Naive thymus-derived CD4-positive, alpha-beta T cell (primary cell): Measurements from ENCODE around the gene TIGD1. TPM values are rescaled to one million over a fixed set of nuclear protein-coding genes. Genes with fewer than 3 reads are reported as not detected.

Experiments used
- ATAC-seq: fragments of 150-1000 bp; cut with Tn5 transposase; 2 replicates; pipeline ENCODE4 v1.10.0; 2021; ENCODE audit warnings: mild to moderate bottlenecking, moderate library complexity
- CTCF ChIA-PET: fragments of 350-600 bp; sonication (Branson Sonifier 250); formaldehyde crosslinking; loops from one replicate; lab custom pipeline; 2021; ENCODE audit warnings: antibody characterized with exemption; lab: Charles Lee
- POLR2A ChIA-PET: fragments of 350-600 bp; sonication (Branson Sonifier 250); formaldehyde crosslinking; loops from one replicate; lab custom pipeline; 2021; ENCODE audit warnings: antibody characterized with exemption, inconsistent platforms; lab: Charles Lee
- DNase-seq, 9 donors: peaks; one replicate each; pipeline versions ENCODE4 v3.0.0 to v3.0.0-alpha.2; 2020 to 2022; ENCODE audit warnings: mixed read lengths in 1 of 9
- H3K27ac ChIP-seq: one replicate; pipeline ENCODE4 v1.7.0; 2013; ENCODE audit warnings: mild to moderate bottlenecking, low read depth, low read length, moderate library complexity
- H3K27me3 ChIP-seq, 2 donors: one replicate each; pipeline ENCODE4 v1.7.0; 2013; ENCODE audit warnings: low read length in 2 of 2, mild to moderate bottlenecking in 2 of 2, moderate library complexity in 2 of 2; ENCODE audit not compliant: control insufficient read depth in 2 of 2, insufficient read depth in 2 of 2
- H3K36me3 ChIP-seq, 3 experiments: 1 replicate in 2 of 3; 2 replicates in 1 of 3; pipeline ENCODE4 v1.7.0; 2013; ENCODE audit warnings: low read length in 3 of 3, mild to moderate bottlenecking in 3 of 3, moderate library complexity in 1 of 3; ENCODE audit not compliant: insufficient read depth in 3 of 3, control insufficient read depth in 2 of 3
- H3K4me1 ChIP-seq, 2 donors: one replicate each; pipeline ENCODE4 v1.7.0; 2013; ENCODE audit warnings: low read length in 2 of 2, mild to moderate bottlenecking in 2 of 2, moderate library complexity in 1 of 2; ENCODE audit not compliant: control insufficient read depth in 2 of 2, insufficient read depth in 2 of 2
- H3K4me3 ChIP-seq: 2 replicates; pipeline ENCODE4 v1.7.0; 2013; ENCODE audit warnings: mild to moderate bottlenecking, low read length
- H3K9me3 ChIP-seq, 3 experiments: 1 replicate in 2 of 3; 2 replicates in 1 of 3; pipeline ENCODE4 v1.7.0; 2013; ENCODE audit warnings: low read length in 3 of 3; ENCODE audit not compliant: control insufficient read depth in 2 of 3
- H3K27ac Mint-ChIP-seq, 9 donors: one replicate each; pipeline ENCODE4 v1.8.0; 2020 to 2022; ENCODE audit warnings: mixed read lengths in 9 of 9, mild to moderate bottlenecking in 8 of 9, moderate library complexity in 5 of 9, inconsistent platforms in 2 of 9
- H3K27me3 Mint-ChIP-seq, 5 donors: one replicate each; pipeline ENCODE4 v1.8.0; 2021 to 2022; ENCODE audit warnings: mixed read lengths in 5 of 5, mild to moderate bottlenecking in 1 of 5
- H3K36me3 Mint-ChIP-seq, 5 donors: one replicate each; pipeline ENCODE4 v1.8.0; 2020 to 2022; ENCODE audit warnings: mixed read lengths in 5 of 5, mild to moderate bottlenecking in 3 of 5, inconsistent platforms in 1 of 5
- H3K4me1 Mint-ChIP-seq, 7 donors: one replicate each; pipeline ENCODE4 v1.8.0; 2020 to 2022; ENCODE audit warnings: mixed read lengths in 7 of 7, mild to moderate bottlenecking in 3 of 7, inconsistent platforms in 1 of 7
- H3K4me3 Mint-ChIP-seq, 10 donors: one replicate each; pipeline ENCODE4 v1.8.0; 2020 to 2022; ENCODE audit warnings: mild to moderate bottlenecking in 10 of 10, mixed read lengths in 10 of 10, moderate library complexity in 6 of 10, inconsistent platforms in 2 of 10
- H3K9me3 Mint-ChIP-seq, 11 donors: one replicate each; pipeline ENCODE4 v1.8.0; 2020 to 2022; ENCODE audit warnings: mixed read lengths in 11 of 11, mild to moderate bottlenecking in 4 of 11, inconsistent platforms in 1 of 11, moderate library complexity in 1 of 11
- intact Hi-C, 2 donors: fragments of 100-400 bp; cut with micrococcal nuclease; formaldehyde crosslinking; loops; one replicate each; pipeline ENCODE4 v1.15.1; 2023
- polyA plus RNA-seq, 2 donors: library from polyadenylated mRNA; unstranded; fragments of 300-500 nt; fragmentation: Illumina TruSeq; gene quantifications; one replicate each; pipeline ENCODE4 v1.2.3, GENCODE V29; 2021
- total RNA-seq, 6 experiments: library from RNA in 5 of 6; stranded (reverse) in 5 of 6; gene quantifications; 1 replicate in 5 of 6; 2 replicates in 1 of 6; pipeline ENCODE4 v1.2.3 and lab custom pipeline; 2021 to 2026

TIGD1 gene
- total and polyA plus RNA-seq, 7 experiments from 2014 or later = 9.7 to 23.8 (median 19.3) TPM

DNA sequence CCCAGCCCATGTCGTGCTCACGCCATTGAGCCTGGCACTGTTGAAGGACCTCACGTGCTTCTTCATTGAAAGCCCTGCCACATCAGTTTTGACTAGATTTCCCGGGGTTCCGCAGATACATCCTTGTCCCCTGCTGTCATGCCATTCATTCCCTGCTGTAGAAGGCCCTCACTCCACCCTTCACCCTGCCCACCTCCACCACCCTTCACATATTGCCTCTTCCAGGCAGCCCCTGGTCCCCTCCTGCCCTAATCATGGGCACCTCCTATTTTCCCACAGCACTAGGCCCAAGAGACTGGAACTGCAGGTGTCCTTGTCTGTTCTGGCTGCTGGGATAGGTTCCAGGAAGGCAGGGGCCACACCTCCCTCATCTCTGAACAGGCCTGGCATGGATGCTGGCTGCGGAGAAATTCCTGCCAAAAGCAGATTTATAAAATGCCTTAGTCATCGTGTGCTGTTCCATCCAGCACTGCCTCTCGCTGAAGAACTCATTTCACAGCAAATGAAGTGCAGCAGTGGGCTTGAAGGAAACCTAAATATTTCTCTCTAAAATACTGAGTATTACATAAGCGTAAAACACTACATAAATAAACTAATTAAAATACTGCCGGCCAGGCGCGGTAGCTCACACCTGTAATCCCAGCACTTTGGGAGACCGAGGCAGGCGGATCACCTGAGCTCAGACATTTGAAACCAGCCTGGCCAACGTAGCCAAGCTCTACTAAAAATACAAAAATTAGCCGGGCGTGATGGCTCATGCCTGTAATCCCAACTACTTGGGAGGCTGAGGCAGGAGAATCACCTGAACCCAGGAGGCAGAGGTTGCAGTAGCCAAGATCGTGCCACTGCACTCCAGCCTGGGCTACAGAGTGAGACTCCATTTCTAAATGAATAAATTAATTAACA, 38.6 kb upstream of the TIGD1 start:
- H3K9me3 Mint-ChIP-seq = peaks cover 0 to 3% (median 0%) of the 10 kb centered on the region in 11 donors
- Histone ChIP-seq H3K4me1 (no peaks in the 10 kb centered on the region), H3K27ac (no peak overlapping the region), H3K27me3 (no peaks in the 10 kb centered on the region), H3K9me3 (no peaks in the 10 kb centered on the region), H3K36me3 (peaks cover 0 to 6% (median 0%) of the 10 kb centered on the region in 3 experiments), H3K4me3 (no peak overlapping the region)
- peaks cover 0 to 8% (median 0%) of the 10 kb centered on the region in 7 donors for H3K4me1 Mint-ChIP-seq
- POLR2A ChIA-PET = no interaction called here
- DNase-seq (no peak), ATAC-seq (no peak)
- peaks cover 0 to 20% (median 4%) of the 10 kb centered on the region in 5 donors for H3K36me3 Mint-ChIP-seq
- H3K4me3 Mint-ChIP-seq = no peak overlapping the region
- no peak overlapping the region for H3K27ac Mint-ChIP-seq
- intact Hi-C loops = no loop called here
- CTCF ChIA-PET = no interaction called here
- H3K27me3 Mint-ChIP-seq = no peaks in the 10 kb centered on the region

DNA sequence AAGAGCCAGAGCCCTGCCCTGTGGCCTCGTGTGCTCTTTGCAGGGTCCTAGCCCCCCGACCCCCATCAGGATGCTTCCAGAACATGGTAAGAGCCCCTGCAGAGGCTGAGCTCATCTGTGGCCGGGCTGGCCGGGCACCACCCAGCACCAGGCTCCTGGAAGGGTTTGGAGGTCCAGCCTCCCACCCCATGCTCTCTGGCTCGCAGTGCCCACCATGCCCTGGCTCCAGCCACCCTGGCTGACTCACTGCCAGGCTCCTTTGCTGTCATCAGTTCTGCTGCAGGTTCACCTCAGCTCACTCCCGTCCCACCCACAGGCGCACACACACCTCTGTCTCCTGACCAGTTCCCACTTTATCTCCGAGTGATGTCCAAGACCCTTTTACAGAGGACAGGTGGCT, 37.7 kb upstream of the TIGD1 start:
- ChIA-PET CTCF (interaction anchor here (0.5 kb wide), 1 partner anchor 17 kb away, joined by 6 read pairs; no protein-coding TSS in a partner anchor), POLR2A (no interaction called here)
- no peak overlapping the region for H3K4me3 Mint-ChIP-seq
- peaks cover 0 to 12% (median 0%) of the 10 kb centered on the region in 11 donors for H3K9me3 Mint-ChIP-seq
- Histone ChIP-seq H3K27me3 (no peaks in the 10 kb centered on the region), H3K9me3 (peaks cover 0 to 4% (median 0%) of the 10 kb centered on the region in 3 experiments), H3K36me3 (peaks cover 0 to 15% (median 0%) of the 10 kb centered on the region in 3 experiments), H3K4me1 (no peaks in the 10 kb centered on the region), H3K4me3 (no peak overlapping the region), H3K27ac (no peak overlapping the region)
- intact Hi-C loops = no loop called here
- no peak for ATAC-seq
- no peak overlapping the region for H3K27ac Mint-ChIP-seq
- peaks cover 0 to 3% (median 0%) of the 10 kb centered on the region in 7 donors for H3K4me1 Mint-ChIP-seq
- H3K27me3 Mint-ChIP-seq = no peaks in the 10 kb centered on the region
- no peak for DNase-seq
- H3K36me3 Mint-ChIP-seq = peaks cover 0 to 29% (median 12%) of the 10 kb centered on the region in 5 donors

DNA sequence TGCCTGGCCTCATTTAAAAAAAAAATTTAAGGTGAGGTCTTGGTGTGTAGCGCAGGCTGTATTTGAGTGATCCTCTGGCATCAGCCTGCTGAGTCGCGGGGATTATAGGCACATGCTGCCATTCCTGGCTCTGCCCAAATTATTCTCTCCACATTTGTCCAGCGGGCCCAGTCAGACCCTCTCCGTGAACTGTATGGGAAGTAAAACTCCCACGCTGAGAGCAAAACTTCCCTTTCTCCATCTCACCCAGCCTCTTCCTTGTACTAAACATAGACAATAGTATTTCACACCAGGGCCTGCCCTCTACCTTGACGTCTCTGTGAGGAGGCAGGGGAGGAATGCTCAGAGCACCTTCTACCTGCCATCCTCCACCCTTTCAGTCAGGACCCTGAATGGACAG, 37.2 kb upstream of the TIGD1 start:
- H3K27ac Mint-ChIP-seq = no peak overlapping the region
- no peaks in the 10 kb centered on the region for H3K27me3 Mint-ChIP-seq
- DNase-seq = no peak
- peaks cover 3 to 34% (median 17%) of the 10 kb centered on the region in 5 donors for H3K36me3 Mint-ChIP-seq
- no peak for ATAC-seq
- Histone ChIP-seq H3K4me1 (no peaks in the 10 kb centered on the region), H3K36me3 (peaks cover 0 to 20% (median under 1%) of the 10 kb centered on the region in 3 experiments), H3K9me3 (peaks cover 0 to 4% (median 0%) of the 10 kb centered on the region in 3 experiments), H3K27ac (no peak overlapping the region), H3K27me3 (no peaks in the 10 kb centered on the region), H3K4me3 (no peak overlapping the region)
- POLR2A ChIA-PET = no interaction called here
- H3K4me3 Mint-ChIP-seq = no peak overlapping the region
- H3K4me1 Mint-ChIP-seq = no peaks in the 10 kb centered on the region
- intact Hi-C loops = no loop called here
- CTCF ChIA-PET = interaction anchor here (0.5 kb wide), 1 partner anchor 18 kb away, joined by 6 read pairs; no protein-coding TSS in a partner anchor
- peaks cover 0 to 17% (median 0%) of the 10 kb centered on the region in 11 donors for H3K9me3 Mint-ChIP-seq

DNA sequence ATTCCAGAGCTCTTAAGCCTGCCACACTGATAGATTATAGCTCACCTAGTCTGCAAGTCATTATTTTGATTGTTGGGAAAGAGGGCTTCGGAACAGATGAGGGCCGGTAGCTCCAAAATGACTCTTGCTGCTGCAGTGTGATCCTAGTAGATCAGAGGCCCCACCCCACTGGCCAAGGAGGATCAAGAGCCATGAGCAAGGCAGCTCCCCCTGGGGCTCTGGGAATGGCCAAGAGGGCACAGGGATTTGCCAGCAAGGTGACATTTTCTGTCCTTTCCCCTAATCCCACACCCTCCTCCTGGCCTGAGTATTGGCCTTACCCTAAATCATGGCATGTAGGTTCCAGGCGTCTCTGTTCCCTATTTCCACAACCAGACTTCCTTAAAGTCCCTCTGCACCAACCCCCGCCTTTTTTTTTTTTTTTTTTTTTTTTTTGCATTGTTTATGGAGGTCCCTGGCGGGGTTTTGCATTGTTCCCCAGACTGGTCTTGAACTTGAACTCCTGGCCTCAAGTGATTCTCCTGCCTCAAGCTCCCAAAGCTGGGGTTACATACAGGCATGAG, 36.7 kb upstream of the TIGD1 start:
- ChIA-PET POLR2A (no interaction called here), CTCF (no interaction called here)
- no peaks in the 10 kb centered on the region for H3K27me3 Mint-ChIP-seq
- Histone ChIP-seq H3K36me3 (peaks cover 0 to 25% (median 5%) of the 10 kb centered on the region in 3 experiments), H3K4me3 (no peak overlapping the region), H3K4me1 (no peaks in the 10 kb centered on the region), H3K9me3 (peaks cover 0 to 4% (median 0%) of the 10 kb centered on the region in 3 experiments), H3K27me3 (no peaks in the 10 kb centered on the region), H3K27ac (no peak overlapping the region)
- ATAC-seq (no peak), DNase-seq (no peak)
- no peak overlapping the region for H3K27ac Mint-ChIP-seq
- H3K9me3 Mint-ChIP-seq = peaks cover 0 to 21% (median 0%) of the 10 kb centered on the region in 11 donors
- intact Hi-C loops = no loop called here
- no peaks in the 10 kb centered on the region for H3K4me1 Mint-ChIP-seq
- no peak overlapping the region for H3K4me3 Mint-ChIP-seq
- H3K36me3 Mint-ChIP-seq = peaks cover 6 to 39% (median 22%) of the 10 kb centered on the region in 5 donors

DNA sequence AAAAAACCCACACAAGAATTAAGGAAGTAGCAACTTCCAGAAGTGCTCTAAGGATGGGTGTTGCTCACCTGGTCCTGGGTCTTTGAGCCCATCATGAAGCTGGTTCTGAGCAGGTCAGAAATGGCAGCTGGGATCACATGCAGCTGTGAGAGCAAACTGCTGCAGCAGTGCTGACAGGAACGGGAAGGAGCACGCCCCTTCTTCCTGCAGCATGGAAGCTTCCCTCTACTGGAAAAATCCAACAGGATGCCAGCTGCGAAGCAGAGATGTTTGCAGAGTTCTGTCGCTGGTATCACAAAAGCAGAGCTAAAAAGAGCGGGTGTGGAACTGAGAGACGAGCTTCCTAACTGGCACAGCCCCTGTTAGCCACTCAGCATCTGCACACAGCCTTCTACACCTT, 33.9 kb upstream of the TIGD1 start:
- Histone ChIP-seq H3K4me3 (no peak overlapping the region), H3K27me3 (no peaks in the 10 kb centered on the region), H3K36me3 (peaks cover 0 to 51% (median 11%) of the 10 kb centered on the region in 3 experiments), H3K27ac (no peak overlapping the region), H3K9me3 (peaks cover 0 to 4% (median 0%) of the 10 kb centered on the region in 3 experiments), H3K4me1 (no peaks in the 10 kb centered on the region)
- H3K27me3 Mint-ChIP-seq = no peaks in the 10 kb centered on the region
- POLR2A ChIA-PET = no interaction called here
- CTCF ChIA-PET = no interaction called here
- H3K27ac Mint-ChIP-seq = no peak overlapping the region
- H3K4me1 Mint-ChIP-seq = peaks cover 0 to 15% (median 0%) of the 10 kb centered on the region in 7 donors
- H3K36me3 Mint-ChIP-seq = peaks cover 17 to 60% (median 40%) of the 10 kb centered on the region in 5 donors
- peaks cover 0 to 21% (median 0%) of the 10 kb centered on the region in 11 donors for H3K9me3 Mint-ChIP-seq
- intact Hi-C loops = no loop called here
- H3K4me3 Mint-ChIP-seq = no peak overlapping the region
- DNase-seq (no peak), ATAC-seq (no peak)

DNA sequence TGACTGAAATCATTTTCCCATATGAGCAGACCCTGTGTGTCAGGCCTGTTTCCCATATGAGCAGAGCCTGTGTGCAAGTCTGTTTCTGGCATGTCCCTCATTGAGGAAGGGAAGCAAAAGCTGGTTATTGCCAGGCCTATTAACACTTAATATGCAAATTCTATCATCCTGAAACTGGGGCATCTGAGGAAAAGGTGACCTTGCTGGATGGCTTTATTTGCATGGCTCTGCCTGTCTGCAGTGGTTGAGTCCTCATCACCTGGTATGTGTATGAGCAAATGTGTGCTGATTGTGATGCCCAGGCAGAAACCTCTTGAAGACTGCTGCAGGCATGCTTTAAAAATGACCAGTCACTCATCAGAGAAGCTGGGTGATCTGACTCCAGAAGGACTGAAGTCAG, 31.4 kb upstream of the TIGD1 start:
- POLR2A ChIA-PET = no interaction called here
- intact Hi-C loops = no loop called here
- H3K36me3 Mint-ChIP-seq = peaks cover 23 to 77% (median 55%) of the 10 kb centered on the region in 5 donors

More for the DNA sequence above, 31.4 kb upstream of the TIGD1 start:
- Mint-ChIP-seq H3K4me1 (peaks cover 0 to 15% (median 0%) of the 10 kb centered on the region in 7 donors), H3K27me3 (no peaks in the 10 kb centered on the region), H3K27ac (peak overlapping the region in 1 of 9 donors; percentile 4), H3K4me3 (no peak overlapping the region), H3K9me3 (peaks cover 0 to 21% (median 0%) of the 10 kb centered on the region in 11 donors)
- ATAC-seq (no peak), DNase-seq (no peak)
- H3K9me3 ChIP-seq = peaks cover 0 to 4% (median 0%) of the 10 kb centered on the region in 3 experiments
- CTCF ChIA-PET = no interaction called here
- H3K27me3 ChIP-seq = no peaks in the 10 kb centered on the region
- H3K4me1 ChIP-seq = no peaks in the 10 kb centered on the region
- H3K4me3 ChIP-seq = no peak overlapping the region
- H3K36me3 ChIP-seq = peaks cover 0 to 58% (median 11%) of the 10 kb centered on the region in 3 experiments
- H3K27ac ChIP-seq = no peak overlapping the region
